Measurements from ENCODE around the gene IRF2BPL. TPM values are rescaled to one million over a fixed set of nuclear protein-coding genes. Genes with fewer than 3 reads are reported as not detected.
A peak's percentile ranks its signal among the peaks of the same experiment; 100 is the strongest.

The IRF2BPL gene
- total and polyA plus RNA-seq, 2 of the 8 experiments (the other 6 are each of a cell fraction or from before 2014, with no cell fraction given) = 18.8 to 57.0 TPM

DNA sequence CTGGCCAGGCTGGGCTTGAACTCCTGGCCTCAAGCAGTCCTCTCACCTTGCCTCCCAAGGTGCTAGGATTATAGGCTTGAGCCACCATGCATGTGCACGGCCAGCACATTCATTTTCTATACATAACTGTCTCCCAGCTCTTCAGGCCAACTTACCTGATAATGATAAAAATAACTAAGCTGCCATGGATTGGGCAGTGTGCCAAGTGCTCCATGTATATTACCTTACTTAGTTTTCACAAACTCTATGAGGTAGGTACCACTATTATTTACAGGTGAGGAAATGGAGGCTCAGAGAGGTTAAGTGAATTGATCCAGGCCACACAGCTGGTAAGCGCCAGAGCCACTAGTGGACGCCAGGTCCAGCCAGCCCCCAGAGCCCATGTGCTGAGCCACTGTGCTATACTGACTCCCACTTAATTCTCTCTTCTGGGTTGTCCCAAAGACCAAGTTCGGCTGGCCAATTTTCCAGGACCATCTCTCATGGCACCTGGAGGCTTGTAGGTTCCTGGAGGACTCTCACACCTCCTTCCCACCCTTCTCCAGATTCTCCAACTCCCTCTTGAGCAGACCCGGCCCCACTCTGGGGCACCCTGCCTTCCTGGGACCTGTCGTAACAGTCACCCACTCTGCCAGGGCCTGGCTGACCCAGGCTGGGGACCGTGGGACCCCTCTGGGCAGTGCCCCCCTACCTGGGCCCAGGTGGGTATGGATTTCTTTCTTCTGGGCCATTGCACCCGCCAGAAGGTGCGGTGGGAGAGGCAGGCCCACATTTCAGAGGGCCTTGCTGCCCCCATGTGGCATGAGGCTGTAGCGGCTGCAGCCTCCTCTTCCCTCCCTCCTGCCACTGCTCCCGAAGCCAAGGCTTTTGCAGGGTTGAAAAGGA is 39.4 kb upstream of the IRF2BPL start (continued):
- TF ChIP-seq CHD7 (IDR thresholded peaks at IDR 0.05; ENCODE audit: insufficient replicate concordance, low read length) = no peak
- no peak for TF ChIP-seq NRF1 (IDR thresholded peaks at IDR 0.05; ENCODE audit: low read depth, low read length)
- no peak for TF ChIP-seq SRF (IDR thresholded peaks at IDR 0.05; ENCODE audit: low read depth, low read length)
- TF ChIP-seq HDAC2 (IDR thresholded peaks at IDR 0.05; ENCODE audit: borderline replicate concordance in 1 of 2, low read depth in 2 of 2, low read length in 2 of 2) = no peak
- TF ChIP-seq SP4 (IDR thresholded peaks at IDR 0.05; ENCODE audit: low read length) = no peak
- TF ChIP-seq JUND (IDR thresholded peaks at IDR 0.05; ENCODE audit: low read length) = no peak
- TF ChIP-seq, protein P1, sequence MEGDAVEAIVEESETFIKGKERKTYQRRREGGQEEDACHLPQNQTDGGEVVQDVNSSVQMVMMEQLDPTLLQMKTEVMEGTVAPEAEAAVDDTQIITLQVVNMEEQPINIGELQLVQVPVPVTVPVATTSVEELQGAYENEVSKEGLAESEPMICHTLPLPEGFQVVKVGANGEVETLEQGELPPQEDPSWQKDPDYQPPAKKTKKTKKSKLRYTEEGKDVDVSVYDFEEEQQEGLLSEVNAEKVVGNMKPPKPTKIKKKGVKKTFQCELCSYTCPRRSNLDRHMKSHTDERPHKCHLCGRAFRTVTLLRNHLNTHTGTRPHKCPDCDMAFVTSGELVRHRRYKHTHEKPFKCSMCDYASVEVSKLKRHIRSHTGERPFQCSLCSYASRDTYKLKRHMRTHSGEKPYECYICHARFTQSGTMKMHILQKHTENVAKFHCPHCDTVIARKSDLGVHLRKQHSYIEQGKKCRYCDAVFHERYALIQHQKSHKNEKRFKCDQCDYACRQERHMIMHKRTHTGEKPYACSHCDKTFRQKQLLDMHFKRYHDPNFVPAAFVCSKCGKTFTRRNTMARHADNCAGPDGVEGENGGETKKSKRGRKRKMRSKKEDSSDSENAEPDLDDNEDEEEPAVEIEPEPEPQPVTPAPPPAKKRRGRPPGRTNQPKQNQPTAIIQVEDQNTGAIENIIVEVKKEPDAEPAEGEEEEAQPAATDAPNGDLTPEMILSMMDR (IDR thresholded peaks at IDR 0.05; ENCODE audit: control extremely low read depth in 1 of 3, insufficient read depth in 1 of 3, low read depth in 1 of 3, low read length in 3 of 3) = peak; percentile 94 to 98 (median 95)
